GM19455 (cell line): Measurements from ENCODE around the gene GRID1.
"Not testable (repeated sequence)": the region's sequence is repeated elsewhere in the genome, so short reads cannot be mapped to it uniquely, and the experiment has no call there.

ENCODE experiments used
- ATAC-seq: cut with Tn5 transposase; IDR thresholded peaks from one replicate; pipeline ENCODE4 v1.9.1; 2021; ENCODE audit not compliant: unreplicated experiment

The GRID1 gene

GRCh38 chr10:86177537-86178155 lies 188.9 kb downstream of the GRID1 start:
- no peak for ATAC-seq

GRCh38 chr10:86176850-86177536 lies 189.6 kb downstream of the GRID1 start:
- ATAC-seq: no peak

DNA sequence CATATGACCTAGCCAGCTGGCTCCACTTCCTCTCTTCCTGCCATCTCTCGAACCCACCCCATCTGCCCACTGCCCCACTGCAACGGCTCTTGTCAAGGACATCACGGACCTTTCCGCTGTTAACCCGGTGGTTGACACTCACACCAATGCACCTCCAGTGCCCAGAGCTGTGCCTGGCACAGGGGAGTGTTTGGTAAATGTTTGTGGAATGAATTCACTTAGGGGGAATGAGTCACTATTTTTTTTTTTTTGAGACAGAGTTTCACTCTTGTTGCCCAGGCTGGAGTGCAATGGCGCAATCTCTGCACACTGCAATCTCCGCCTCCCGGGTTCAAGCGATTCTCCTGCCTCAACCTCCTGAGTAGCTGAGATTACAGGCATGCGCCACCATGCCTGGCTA lies 191.1 kb downstream of the GRID1 start:
- not testable (repeated sequence) for ATAC-seq

- no peak for ATAC-seq
Observed at GRCh38 chr10:86172301-86172700, 194.3 kb downstream of the GRID1 start.

DNA sequence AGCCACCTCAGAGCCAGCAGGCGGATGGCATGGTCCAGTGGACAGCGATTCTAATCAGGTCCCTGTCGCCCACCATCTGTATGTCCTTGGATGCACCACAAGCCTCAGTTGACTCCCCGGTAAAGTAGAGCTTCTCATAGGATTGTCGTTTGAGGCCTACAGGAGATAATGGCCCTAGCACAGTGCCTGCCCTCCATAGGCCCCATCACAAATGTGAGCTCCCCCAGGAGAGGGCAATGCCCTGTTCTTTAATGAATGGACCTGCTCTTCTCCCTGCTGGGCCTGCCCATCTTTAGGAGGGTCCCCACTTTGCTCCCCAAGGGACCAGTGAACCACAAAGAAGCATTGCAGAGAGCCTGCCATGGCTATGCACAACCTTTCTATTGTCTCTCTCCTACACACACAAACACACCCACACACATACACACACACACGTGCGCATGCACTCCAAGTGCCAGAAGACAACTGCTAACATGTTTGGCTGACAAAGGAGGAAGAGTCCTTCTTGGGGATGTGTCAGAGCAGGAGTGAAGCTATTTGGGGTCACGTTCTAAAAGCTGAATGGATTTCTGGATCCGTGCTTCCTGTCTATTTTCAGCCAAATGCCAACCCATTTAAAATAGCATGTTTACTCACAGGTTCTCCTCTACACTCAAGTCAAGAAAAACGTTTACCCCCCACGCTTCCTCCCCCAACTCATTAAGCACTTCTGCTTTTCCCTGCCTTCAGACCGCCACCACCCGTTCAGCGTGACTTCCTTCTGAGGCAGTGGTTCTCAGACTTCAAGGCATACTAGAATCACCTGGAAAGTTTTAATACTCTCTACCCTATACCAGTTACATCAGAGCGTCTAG lies 196.1 kb downstream of the GRID1 start:
- no peak for ATAC-seq

DNA sequence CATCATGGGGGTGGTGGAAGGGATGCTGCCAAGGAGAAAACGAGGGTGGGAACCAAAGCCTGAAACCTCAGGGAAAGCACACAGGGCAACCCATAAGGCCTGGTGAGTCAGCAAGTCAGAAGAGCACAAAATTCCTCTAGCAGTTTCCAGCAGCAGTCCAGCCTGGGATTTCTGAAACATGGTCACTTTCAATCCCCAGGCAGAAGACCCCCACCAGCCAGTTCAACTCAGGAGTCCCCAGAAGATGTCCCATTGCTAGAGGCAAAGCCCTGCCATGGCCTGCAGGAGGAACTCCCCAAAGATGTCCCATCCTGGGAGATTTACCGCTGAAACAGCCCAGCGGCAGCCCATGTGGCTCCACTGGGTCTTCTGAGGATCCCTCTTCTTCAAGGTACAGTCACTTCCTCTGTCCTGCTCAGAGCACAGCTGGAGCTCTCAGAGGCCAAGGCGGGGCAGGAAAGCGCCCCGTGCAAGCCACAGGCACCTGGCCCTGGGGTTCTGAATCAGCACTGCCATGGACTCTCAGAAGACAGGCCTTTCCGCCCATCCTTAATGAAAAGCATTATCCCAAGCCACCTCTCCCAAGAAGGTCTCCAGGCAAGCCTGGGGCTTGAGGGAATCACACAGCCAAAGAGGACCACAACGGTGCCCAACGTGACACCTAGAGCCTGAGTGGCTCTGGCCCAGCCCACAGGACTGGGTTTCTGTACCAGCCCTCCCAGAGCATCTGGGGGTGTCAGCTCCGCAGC lies 196.9 kb downstream of the GRID1 start:
- ATAC-seq: no peak

DNA sequence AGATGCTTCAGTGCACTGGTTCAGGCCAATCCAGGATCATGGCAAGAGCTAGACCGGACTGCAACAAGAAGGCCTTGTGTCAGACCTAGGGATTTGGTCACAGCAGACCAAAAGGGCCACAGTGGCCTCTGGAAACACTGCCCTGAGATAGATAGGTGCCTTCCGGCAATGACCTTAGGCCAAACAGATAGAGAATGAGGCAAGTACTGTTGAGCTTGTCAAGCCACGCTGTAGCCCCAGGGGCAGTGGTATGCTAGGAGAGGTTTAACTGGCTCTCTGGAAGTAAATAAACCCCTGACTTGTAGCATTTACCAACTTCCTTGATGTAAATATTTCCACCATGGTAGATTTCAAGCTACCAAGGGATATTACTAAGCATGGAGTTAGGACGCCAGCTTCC lies 197.5 kb downstream of the GRID1 start:
- ATAC-seq: no peak

DNA sequence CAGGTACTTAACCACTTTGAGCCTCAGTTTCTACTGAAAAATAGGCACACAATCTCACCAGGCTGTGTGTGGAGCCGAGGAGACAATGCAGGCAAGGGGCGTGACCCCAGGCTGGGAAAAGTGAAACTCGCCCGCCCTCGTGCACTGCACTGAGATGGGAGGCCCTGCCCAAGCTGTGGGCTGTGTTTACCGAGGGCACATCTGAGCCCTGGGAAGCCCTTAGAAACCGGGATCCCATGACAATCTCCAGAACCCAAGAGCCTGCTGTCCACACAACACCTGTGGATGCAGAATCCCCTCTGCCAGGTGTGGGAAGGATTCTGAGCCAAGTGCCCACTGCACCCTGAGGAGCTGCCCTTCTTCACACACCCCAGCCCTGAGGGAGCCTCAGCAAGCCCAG lies 198.3 kb downstream of the GRID1 start:
- ATAC-seq: no peak

GRCh38 chr10:86167762-86168128 lies 198.8 kb downstream of the GRID1 start:
- ATAC-seq: no peak

DNA sequence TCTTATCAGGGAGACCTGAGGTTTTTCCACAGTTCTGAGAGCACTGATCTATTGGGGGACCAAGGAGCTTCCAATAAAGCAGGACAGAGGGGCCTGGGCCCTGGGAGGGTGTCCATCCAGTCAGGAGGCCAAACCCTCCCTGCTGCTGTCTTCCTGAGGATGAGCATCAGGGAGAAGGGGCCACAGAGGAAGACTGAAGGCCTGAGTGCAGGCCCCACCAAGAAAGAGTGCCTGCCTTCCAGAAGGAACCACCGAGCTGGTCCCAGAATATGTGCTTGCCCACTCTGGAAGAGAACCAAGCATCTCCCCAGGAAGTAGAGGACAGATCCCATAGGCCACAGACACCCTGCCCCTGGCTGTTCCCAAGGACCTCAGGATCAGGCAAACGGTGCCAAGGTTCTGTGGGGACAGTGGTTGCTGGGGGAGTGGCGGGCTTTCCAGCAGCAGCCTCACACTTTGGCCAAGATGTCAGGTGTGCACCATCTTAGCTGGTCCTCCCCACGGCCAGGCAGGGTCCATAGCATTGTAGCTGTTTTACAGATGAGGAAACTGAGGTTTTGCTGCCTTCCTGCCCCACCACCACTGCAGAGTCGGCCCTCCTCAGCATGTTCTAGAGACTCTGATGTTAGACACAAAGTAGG lies 199.4 kb downstream of the GRID1 start:
- no peak for ATAC-seq

DNA sequence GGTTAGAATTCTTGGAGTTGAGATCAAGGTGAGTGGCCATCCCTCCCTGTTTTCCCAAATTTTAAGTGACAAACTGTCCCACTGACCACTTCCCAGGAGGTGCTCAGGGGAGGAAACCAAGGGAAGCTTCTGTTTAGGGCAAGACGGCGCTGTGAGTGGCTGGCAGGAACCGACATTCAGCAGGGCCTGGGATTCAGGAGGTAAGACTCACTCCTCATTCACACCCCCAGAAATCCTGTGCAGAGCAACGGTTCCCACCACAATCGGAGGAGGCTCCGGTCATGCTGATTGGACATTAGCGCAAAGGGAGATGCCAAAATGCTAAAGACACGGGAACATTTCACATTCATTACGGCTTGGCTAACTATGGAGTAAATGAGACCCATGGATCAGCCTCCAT lies 200.9 kb downstream of the GRID1 start:
- ATAC-seq: no peak

DNA sequence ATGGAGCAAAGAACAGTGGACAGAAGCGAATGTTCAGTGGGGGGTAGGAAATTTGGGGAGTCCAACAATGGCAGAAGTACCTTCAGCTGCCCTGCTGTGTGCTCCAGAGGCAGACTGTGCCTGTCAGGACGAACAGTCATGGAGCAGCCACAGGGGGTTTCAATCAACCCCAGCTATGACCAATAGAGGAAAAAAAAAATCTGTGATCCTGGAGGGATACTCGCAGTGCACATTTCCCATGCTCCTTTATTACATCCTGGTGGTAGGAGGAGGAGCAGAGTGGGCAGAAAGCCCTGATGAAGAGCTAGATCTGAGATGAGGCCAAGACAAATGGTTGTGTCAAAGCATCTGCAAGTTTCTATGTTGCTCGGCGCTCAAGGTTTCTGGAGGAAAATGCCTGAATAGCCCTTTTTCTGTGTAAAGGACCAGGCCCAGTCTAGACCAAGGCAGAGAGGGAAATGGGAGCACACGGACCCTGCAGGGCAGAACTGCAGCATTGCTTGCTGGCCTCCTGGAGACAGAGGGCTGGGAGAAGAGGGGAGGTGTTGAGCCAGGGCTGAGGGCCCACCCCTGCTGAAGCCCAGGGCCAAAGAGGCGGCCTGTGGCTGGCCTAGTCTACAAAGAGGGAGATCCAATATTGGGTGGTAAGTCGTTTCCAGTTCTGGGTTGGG lies 201.5 kb downstream of the GRID1 start:
- no peak for ATAC-seq

DNA sequence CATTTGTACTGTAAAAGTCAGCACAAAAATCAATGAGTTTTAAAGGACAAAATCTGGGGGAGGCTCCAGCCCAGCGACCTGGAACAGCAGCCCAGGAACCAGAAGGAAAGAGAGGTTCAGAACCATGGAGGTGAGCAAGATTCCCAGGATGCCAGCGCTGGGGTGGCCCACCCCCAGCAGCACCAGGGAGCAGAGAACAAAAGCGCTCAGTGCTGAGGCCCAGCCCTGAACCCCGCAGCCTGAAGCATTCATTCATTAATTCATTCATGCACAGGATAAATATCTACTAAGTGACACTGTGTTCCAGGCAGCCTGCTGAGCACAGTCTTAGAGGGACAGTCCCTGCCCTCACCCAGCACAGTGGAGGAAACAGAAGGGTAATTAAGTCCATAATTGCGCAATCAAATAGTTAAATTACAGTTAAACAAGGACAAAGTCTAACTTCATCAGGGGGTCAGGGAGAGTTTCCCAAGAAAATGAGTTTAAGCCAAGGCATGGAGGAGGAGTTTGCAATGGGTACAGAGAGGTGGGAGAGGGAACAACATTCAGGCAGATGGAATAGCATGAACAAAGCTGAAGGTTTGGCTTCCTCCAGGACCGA lies 202.3 kb downstream of the GRID1 start:
- no peak for ATAC-seq

DNA sequence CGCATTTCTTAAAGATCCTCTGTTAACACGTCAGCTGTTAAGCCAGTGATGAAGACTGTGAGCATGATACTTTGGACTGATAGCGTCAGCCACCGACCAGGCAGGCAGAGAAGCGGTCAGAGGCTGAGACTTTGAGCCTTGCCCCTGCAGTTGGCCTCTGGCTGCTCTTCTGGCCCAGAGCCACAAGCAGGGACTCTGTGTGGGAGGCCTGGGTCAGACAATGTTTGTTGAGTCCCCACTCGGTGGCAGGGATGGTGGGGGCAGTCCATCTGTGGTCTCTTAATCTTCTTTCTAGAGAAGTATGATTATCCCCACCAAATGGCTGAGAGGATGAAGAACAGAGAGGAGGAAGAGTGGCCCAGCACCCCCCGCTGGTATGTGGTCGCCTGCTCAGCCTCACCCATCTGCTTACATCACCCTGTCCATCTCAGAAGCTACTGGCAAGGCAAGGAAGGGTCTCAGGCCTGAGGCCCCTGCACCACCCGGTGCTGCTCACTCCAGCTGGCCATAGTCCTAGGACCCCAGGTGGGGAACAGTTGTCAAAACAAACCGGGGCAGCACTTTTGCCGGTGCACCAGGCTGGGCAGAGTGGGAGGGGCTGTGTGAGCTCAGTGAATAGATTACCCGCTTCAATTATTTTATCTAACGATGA lies 202.9 kb downstream of the GRID1 start:
- no peak for ATAC-seq

GRCh38 chr10:86162696-86163400 lies 203.7 kb downstream of the GRID1 start:
- ATAC-seq: no peak

GRCh38 chr10:86162036-86162435 lies 204.6 kb downstream of the GRID1 start:
- no peak for ATAC-seq

- ATAC-seq: no peak
Observed at GRCh38 chr10:86160890-86161585, 205.6 kb downstream of the GRID1 start.

GRCh38 chr10:86159797-86160196 lies 206.8 kb downstream of the GRID1 start:
- no peak for ATAC-seq
